Keratinocyte (primary cell): ENCODE results near the gene KSR1. TPM values are rescaled to one million over a fixed set of nuclear protein-coding genes. Genes with fewer than 3 reads are reported as not detected.

Experiments
- DNase-seq: peaks from one replicate; pipeline ENCODE4 v3.0.0-alpha.2; 2011; ENCODE audit warnings: low read depth, missing footprints, low spot score
- FAIRE-seq: peaks from 2 replicates; lab custom pipeline; 2011; peaks lifted over from hg19 to GRCh38; lab: Jason Lieb, UNC
- H2AFZ ChIP-seq: 2 replicates; pipeline ENCODE4 v1.6.0; 2012; ENCODE audit warnings: low read length, control low read depth, inconsistent platforms; ENCODE audit not compliant: control insufficient read depth
- H3K27ac ChIP-seq: 2 replicates; pipeline ENCODE4 v1.5.1; 2011; ENCODE audit warnings: low read length; ENCODE audit not compliant: control insufficient read depth, insufficient read depth
- H3K27me3 ChIP-seq: 3 replicates; pipeline ENCODE4 v1.6.0; 2011; ENCODE audit warnings: low read length; ENCODE audit not compliant: control insufficient read depth, insufficient read depth; ENCODE audit errors: extremely low read depth
- H3K36me3 ChIP-seq, 2 experiments: 2 replicates in 1 of 2; 3 replicates in 1 of 2; pipeline ENCODE4 v1.5.1; 2011; ENCODE audit warnings: low read length in 2 of 2, mild to moderate bottlenecking in 1 of 2; ENCODE audit not compliant: control insufficient read depth in 2 of 2, insufficient read depth in 2 of 2; ENCODE audit errors: extremely low read depth in 1 of 2
- H3K4me1 ChIP-seq: 3 replicates; pipeline ENCODE4 v1.5.1; 2011; ENCODE audit warnings: low read length; ENCODE audit not compliant: control insufficient read depth, insufficient read depth; ENCODE audit errors: extremely low read depth
- H3K4me2 ChIP-seq: 3 replicates; pipeline ENCODE4 v1.6.0; 2011; ENCODE audit warnings: low read depth, low read length; ENCODE audit not compliant: control insufficient read depth, insufficient read depth; ENCODE audit errors: extremely low read depth
- H3K4me3 ChIP-seq, 3 experiments: fragments of 200-600 bp in 1 of 3; sonication (generic) in 1 of 3; 2 replicates in 2 of 3; 3 replicates in 1 of 3; pipeline ENCODE4 v1.5.1; 2011 to 2016; ENCODE audit warnings: low read length in 3 of 3, mild to moderate bottlenecking in 3 of 3, control low read depth in 2 of 3, inconsistent platforms in 1 of 3, low read depth in 1 of 3, mixed read lengths in 1 of 3, mixed run types in 1 of 3, moderate library complexity in 1 of 3; ENCODE audit not compliant: control insufficient read depth in 2 of 3, insufficient read depth in 2 of 3; ENCODE audit errors: extremely low read depth in 1 of 3
- H3K79me2 ChIP-seq: 2 replicates; pipeline ENCODE4 v1.6.0; 2012; ENCODE audit warnings: low read length; ENCODE audit not compliant: control insufficient read depth, insufficient read depth
- H3K9ac ChIP-seq: 3 replicates; pipeline ENCODE4 v1.6.0; 2011; ENCODE audit warnings: low read length; ENCODE audit not compliant: control insufficient read depth, insufficient read depth; ENCODE audit errors: extremely low read depth
- H3K9me1 ChIP-seq: 3 replicates; pipeline ENCODE4 v1.6.0; 2011; ENCODE audit warnings: low read length; ENCODE audit not compliant: control insufficient read depth, insufficient read depth; ENCODE audit errors: extremely low read depth
- H3K9me3 ChIP-seq: 2 replicates; pipeline ENCODE4 v1.5.1; 2012; ENCODE audit warnings: low read depth, low read length; ENCODE audit not compliant: control insufficient read depth
- H4K20me1 ChIP-seq: 3 replicates; pipeline ENCODE4 v1.6.0; 2011; ENCODE audit warnings: low read length; ENCODE audit not compliant: control insufficient read depth, insufficient read depth; ENCODE audit errors: extremely low read depth
- CTCF ChIP-seq, 3 experiments: IDR thresholded peaks in 1 of 3; conservative IDR thresholded peaks in 1 of 3; optimal IDR thresholded peaks in 1 of 3; 2 replicates in 2 of 3; 3 replicates in 1 of 3; pipeline versions ENCODE3 to v1.5.1; 2011; ENCODE audit warnings: low read length in 3 of 3, mild to moderate bottlenecking in 3 of 3, moderate library complexity in 2 of 3, control low read depth in 1 of 3, inconsistent platforms in 1 of 3; ENCODE audit not compliant: insufficient read depth in 2 of 3; ENCODE audit errors: extremely low read depth in 1 of 3
- EZH2 ChIP-seq: IDR thresholded peaks from one replicate; pipeline ENCODE4 v1.6.1; 2012; ENCODE audit warnings: inconsistent platforms, mild to moderate bottlenecking, low read length, moderate library complexity
- dilution Hi-C: fragments of 300-500 bp; cut with MboI; formaldehyde crosslinking; loops from one replicate; pipeline ENCODE4 v1.7.0; 2020; ENCODE audit warnings: low sequenced_read_pairs; ENCODE audit not compliant: extremely low pct_ligation_motif_present
- polyA plus RNA-seq, 5 experiments: library from polyadenylated mRNA; depleted of rRNA in 3 of 5; stranded (reverse) in 3 of 5; stranded (forward) in 1 of 5; unstranded in 1 of 5; fragments of >200 nt; gene quantifications; 1 replicate in 1 of 5; 2 replicates in 3 of 5; 3 replicates in 1 of 5; pipeline versions ENCODE4 v1.2.1 to v1.2.3, GENCODE V29; 2011 to 2012; ENCODE audit warnings: missing spikeins in 2 of 5, low read depth in 1 of 5, low replicate concordance in 1 of 5

The KSR1 gene
- polyA plus RNA-seq, 1 donor (not counting 4 experiments of a cell fraction or from before 2014, with no cell fraction given) = 1.3 TPM

- Histone ChIP-seq H2AFZ (no peak overlapping the region), H3K9me1 (no peaks in the 10 kb centered on the region), H3K4me2 (no peak overlapping the region), H3K9me3 (no peaks in the 10 kb centered on the region), H3K27ac (no peak overlapping the region), H3K27me3 (no peaks in the 10 kb centered on the region), H4K20me1 (no peaks in the 10 kb centered on the region), H3K4me1 (peaks cover 8% of the 10 kb centered on the region), H3K4me3 (no peak overlapping the region), H3K79me2 (no peaks in the 10 kb centered on the region), H3K9ac (no peak overlapping the region), H3K36me3 (no peaks in the 10 kb centered on the region)
- no peak for FAIRE-seq
- TF ChIP-seq EZH2 = no peak
- no peak for TF ChIP-seq CTCF (optimal IDR thresholded peaks at IDR 0.05 in 1 of 3, IDR thresholded peaks at IDR 0.05 in 1 of 3, conservative IDR thresholded peaks at IDR 0.05 in 1 of 3; ENCODE audit: extremely low read depth in 1 of 3, insufficient read depth in 2 of 3, low read length in 3 of 3)
- DNase-seq = no peak
- dilution Hi-C loops = no loop called here
These were observed 10.6 kb downstream of the KSR1 start for GRCh38 chr17:27466743-27467375.

- Histone ChIP-seq H3K4me2 (no peak overlapping the region), H2AFZ (no peak overlapping the region), H3K4me1 (peaks cover 14% of the 10 kb centered on the region), H3K9me3 (no peaks in the 10 kb centered on the region), H3K27ac (no peak overlapping the region), H3K36me3 (no peaks in the 10 kb centered on the region), H3K4me3 (no peak overlapping the region), H3K27me3 (no peaks in the 10 kb centered on the region), H3K9me1 (no peaks in the 10 kb centered on the region), H4K20me1 (no peaks in the 10 kb centered on the region), H3K9ac (no peak overlapping the region), H3K79me2 (no peaks in the 10 kb centered on the region)
- dilution Hi-C loops = no loop called here
- FAIRE-seq (no peak), DNase-seq (no peak)
- TF ChIP-seq EZH2 (no peak), CTCF (optimal IDR thresholded peaks at IDR 0.05 in 1 of 3, IDR thresholded peaks at IDR 0.05 in 1 of 3, conservative IDR thresholded peaks at IDR 0.05 in 1 of 3; ENCODE audit: extremely low read depth in 1 of 3, insufficient read depth in 2 of 3, low read length in 3 of 3) (no peak)
These were observed 13.0 kb downstream of the KSR1 start for GRCh38 chr17:27469256-27469655.
